ENCODE data around the gene TMEM232. TPM values are rescaled to one million over a fixed set of nuclear protein-coding genes. Genes with fewer than 3 reads are reported as not detected.

TMEM232 gene
- total RNA-seq, 2 experiments from 2014 or later, result 1.5 to 2.9 TPM

- H3K9me2 ChIP-seq (ENCODE audit: insufficient read depth, low read length), result no peaks in the 10 kb centered on the region
- H3K4me1 ChIP-seq (ENCODE audit: insufficient read depth, low read length, poor library complexity, severe bottlenecking), result peaks cover 18% of the 10 kb centered on the region
- POLR2A ChIA-PET, result no interaction called here
- intact Hi-C loops (cut with micrococcal nuclease; ENCODE audit: unreplicated experiment), result no loop called here
- H3K9me3 ChIP-seq (ENCODE audit: low read length), result no peaks in the 10 kb centered on the region
- no peak overlapping the region for H3K27ac ChIP-seq (ENCODE audit: low read depth, low read length, poor library complexity, severe bottlenecking)
- no peak overlapping the region for H3K4me3 ChIP-seq (ENCODE audit: low read depth, low read length, poor library complexity, severe bottlenecking)
- H3K4me2 ChIP-seq (ENCODE audit: low read length), result no peak overlapping the region
- no peaks in the 10 kb centered on the region for H4K20me1 ChIP-seq (ENCODE audit: insufficient read depth, low read length)
- H3K36me3 ChIP-seq (ENCODE audit: insufficient read depth, low read length), result no peaks in the 10 kb centered on the region
- peak; percentile 32 for DNase-seq (ENCODE audit: low spot score)
- CTCF ChIA-PET (ENCODE audit: unreplicated experiment), result no interaction called here
- BruUV-seq (replicated peaks), result no TSS peak
- no peak for TF ChIP-seq EZH2phosphoT487 (IDR thresholded peaks at IDR 0.05; ENCODE audit: borderline replicate concordance, low read depth, low read length)
- TF ChIP-seq CTCF (conservative IDR thresholded peaks at IDR 0.05; ENCODE audit: low read length), result no peak
- no peak overlapping the region for H2AFZ ChIP-seq (ENCODE audit: low read length)
- no peaks in the 10 kb centered on the region for H3K79me2 ChIP-seq (ENCODE audit: insufficient read depth, low read depth, low read length)
These were observed 62.9 kb downstream of the TMEM232 start for GRCh38 chr5:110663525-110663924.

GRCh38 chr5:110658006-110658405, 68.5 kb downstream of the TMEM232 start:
- Histone ChIP-seq H3K36me3 (ENCODE audit: insufficient read depth, low read length) (no peaks in the 10 kb centered on the region), H3K9me2 (ENCODE audit: insufficient read depth, low read length) (no peaks in the 10 kb centered on the region), H3K79me2 (ENCODE audit: insufficient read depth, low read depth, low read length) (no peaks in the 10 kb centered on the region), H3K4me2 (ENCODE audit: low read length) (no peak overlapping the region), H3K4me3 (ENCODE audit: low read depth, low read length, poor library complexity, severe bottlenecking) (no peak overlapping the region), H2AFZ (ENCODE audit: low read length) (no peak overlapping the region), H3K9me3 (ENCODE audit: low read length) (no peaks in the 10 kb centered on the region), H4K20me1 (ENCODE audit: insufficient read depth, low read length) (no peaks in the 10 kb centered on the region), H3K27ac (ENCODE audit: low read depth, low read length, poor library complexity, severe bottlenecking) (no peak overlapping the region), H3K4me1 (ENCODE audit: insufficient read depth, low read length, poor library complexity, severe bottlenecking) (no peaks in the 10 kb centered on the region)
- POLR2A ChIA-PET, result no interaction called here
- CTCF ChIA-PET (ENCODE audit: unreplicated experiment), result no interaction called here
- intact Hi-C loops (cut with micrococcal nuclease; ENCODE audit: unreplicated experiment), result no loop called here
- BruUV-seq (replicated peaks), result no TSS peak
- TF ChIP-seq CTCF (conservative IDR thresholded peaks at IDR 0.05; ENCODE audit: low read length), result no peak
- no peak for TF ChIP-seq EZH2phosphoT487 (IDR thresholded peaks at IDR 0.05; ENCODE audit: borderline replicate concordance, low read depth, low read length)
- DNase-seq (ENCODE audit: low spot score), result no peak

- BruUV-seq (replicated peaks), result no TSS peak
These were observed 73.1 kb downstream of the TMEM232 start for GRCh38 chr5:110653231-110653970.

More at GRCh38 chr5:110653231-110653970, 73.1 kb downstream of the TMEM232 start:
- Histone ChIP-seq H3K4me3 (ENCODE audit: low read depth, low read length, poor library complexity, severe bottlenecking) (no peak overlapping the region), H2AFZ (ENCODE audit: low read length) (no peak overlapping the region), H3K4me1 (ENCODE audit: insufficient read depth, low read length, poor library complexity, severe bottlenecking) (no peaks in the 10 kb centered on the region), H3K9me3 (ENCODE audit: low read length) (no peaks in the 10 kb centered on the region), H3K79me2 (ENCODE audit: insufficient read depth, low read depth, low read length) (no peaks in the 10 kb centered on the region), H4K20me1 (ENCODE audit: insufficient read depth, low read length) (no peaks in the 10 kb centered on the region), H3K4me2 (ENCODE audit: low read length) (no peak overlapping the region), H3K9me2 (ENCODE audit: insufficient read depth, low read length) (no peaks in the 10 kb centered on the region), H3K36me3 (ENCODE audit: insufficient read depth, low read length) (no peaks in the 10 kb centered on the region), H3K27ac (ENCODE audit: low read depth, low read length, poor library complexity, severe bottlenecking) (no peak overlapping the region)
- POLR2A ChIA-PET, result interaction anchor here (0.8 to 1.4 kb wide), 2 partner anchors 11 kb away, joined by 5 read pairs; no protein-coding TSS in a partner anchor
- no peak for DNase-seq (ENCODE audit: low spot score)
- intact Hi-C loops (cut with micrococcal nuclease; ENCODE audit: unreplicated experiment), result no loop called here
- TF ChIP-seq CTCF (conservative IDR thresholded peaks at IDR 0.05; ENCODE audit: low read length), result no peak
- no peak for TF ChIP-seq EZH2phosphoT487 (IDR thresholded peaks at IDR 0.05; ENCODE audit: borderline replicate concordance, low read depth, low read length)
- CTCF ChIA-PET (ENCODE audit: unreplicated experiment), result no interaction called here

All from OCI-LY7 (cell line).